Activated gamma-delta T cell treated with anti-CD3 and anti-CD28 coated beads, Interleukin-2, amount 50 U/mL, for 16 hours (primary cell): Measurements from ENCODE around the gene PCBP3.
"Not testable (repeated sequence)": the region's sequence is repeated elsewhere in the genome, so short reads cannot be mapped to it uniquely, and the experiment has no call there.

ENCODE experiments used
- DNase-seq: peaks from one replicate; pipeline ENCODE4 v3.0.0-alpha.2; 2020; ENCODE audit warnings: low read depth

Gene PCBP3

GRCh38 chr21:45635271-45636151 lies 8.0 kb upstream of the PCBP3 start:
- DNase-seq, result no peak

- no peak for DNase-seq
These were observed 7.1 kb upstream of the PCBP3 start for GRCh38 chr21:45636459-45636858.

- no peak for DNase-seq
These were observed 6.4 kb upstream of the PCBP3 start for GRCh38 chr21:45636951-45637646.

GRCh38 chr21:45637883-45638282 lies 5.6 kb upstream of the PCBP3 start:
- DNase-seq, result no peak

GRCh38 chr21:45638707-45639106 lies 4.8 kb upstream of the PCBP3 start:
- DNase-seq, result no peak

- DNase-seq, result no peak
These were observed 4.1 kb upstream of the PCBP3 start for GRCh38 chr21:45639206-45640000.

- no peak for DNase-seq
These were observed 3.3 kb upstream of the PCBP3 start for GRCh38 chr21:45640001-45640887.

GRCh38 chr21:45640888-45641479 lies 2.5 kb upstream of the PCBP3 start:
- DNase-seq, result no peak

- DNase-seq, result no peak
These were observed 2.0 kb upstream of the PCBP3 start for GRCh38 chr21:45641480-45642035.

GRCh38 chr21:45642122-45642813 lies 1.3 kb upstream of the PCBP3 start:
- DNase-seq, result no peak

- no peak for DNase-seq
These were observed 749 bp downstream of the PCBP3 start for GRCh38 chr21:45644041-45644906.

GRCh38 chr21:45651921-45652320 lies 8.4 kb downstream of the PCBP3 start:
- DNase-seq, result no peak

- DNase-seq, result no peak
These were observed 11.6 kb downstream of the PCBP3 start for GRCh38 chr21:45655124-45655523.

GRCh38 chr21:45656114-45656513 lies 12.6 kb downstream of the PCBP3 start:
- not testable (repeated sequence) for DNase-seq

- not testable (repeated sequence) for DNase-seq
These were observed 18.5 kb downstream of the PCBP3 start for GRCh38 chr21:45661913-45662622.

- not testable (repeated sequence) for DNase-seq
These were observed 19.2 kb downstream of the PCBP3 start for GRCh38 chr21:45662623-45663245.

GRCh38 chr21:45669382-45669781 lies 25.9 kb downstream of the PCBP3 start:
- no peak for DNase-seq

- DNase-seq, result no peak
These were observed 27.2 kb downstream of the PCBP3 start for GRCh38 chr21:45670731-45671130.
